Cardiac fibroblast (primary cell): ENCODE measurements around the gene BTBD17.
A peak's percentile ranks its signal among the peaks of the same experiment; 100 is the strongest.

Experiments used
- DNase-seq, 2 donors: peaks; one replicate each; pipeline versions ENCODE4 v3.0.0 to v3.0.0-alpha.2; 2010; ENCODE audit warnings: low read depth in 2 of 2
- H3K4me3 ChIP-seq, 2 donors: replicated peaks in 1 of 2; 1 replicate in 1 of 2; 2 replicates in 1 of 2; pipeline ENCODE4 v1.5.1; 2011; ENCODE audit warnings: low read depth in 2 of 2, low read length in 2 of 2, mild to moderate bottlenecking in 2 of 2, moderate library complexity in 1 of 2
- TF ChIP-seq, protein P1 (sequence below): IDR thresholded peaks from one replicate; pipeline ENCODE4 v1.5.1; 2011; ENCODE audit warnings: low read depth, mild to moderate bottlenecking, low read length, inconsistent platforms

BTBD17 gene

GRCh38 chr17:74379495-74380085 is 17.9 kb upstream of the BTBD17 start:
- TF ChIP-seq, protein P1, sequence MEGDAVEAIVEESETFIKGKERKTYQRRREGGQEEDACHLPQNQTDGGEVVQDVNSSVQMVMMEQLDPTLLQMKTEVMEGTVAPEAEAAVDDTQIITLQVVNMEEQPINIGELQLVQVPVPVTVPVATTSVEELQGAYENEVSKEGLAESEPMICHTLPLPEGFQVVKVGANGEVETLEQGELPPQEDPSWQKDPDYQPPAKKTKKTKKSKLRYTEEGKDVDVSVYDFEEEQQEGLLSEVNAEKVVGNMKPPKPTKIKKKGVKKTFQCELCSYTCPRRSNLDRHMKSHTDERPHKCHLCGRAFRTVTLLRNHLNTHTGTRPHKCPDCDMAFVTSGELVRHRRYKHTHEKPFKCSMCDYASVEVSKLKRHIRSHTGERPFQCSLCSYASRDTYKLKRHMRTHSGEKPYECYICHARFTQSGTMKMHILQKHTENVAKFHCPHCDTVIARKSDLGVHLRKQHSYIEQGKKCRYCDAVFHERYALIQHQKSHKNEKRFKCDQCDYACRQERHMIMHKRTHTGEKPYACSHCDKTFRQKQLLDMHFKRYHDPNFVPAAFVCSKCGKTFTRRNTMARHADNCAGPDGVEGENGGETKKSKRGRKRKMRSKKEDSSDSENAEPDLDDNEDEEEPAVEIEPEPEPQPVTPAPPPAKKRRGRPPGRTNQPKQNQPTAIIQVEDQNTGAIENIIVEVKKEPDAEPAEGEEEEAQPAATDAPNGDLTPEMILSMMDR = peak; percentile 88
- DNase-seq = peak; percentile 71 to 87
- no peak overlapping the region for H3K4me3 ChIP-seq

- DNase-seq = no peak
- no peak overlapping the region for H3K4me3 ChIP-seq
- TF ChIP-seq, protein P1 = no peak
These were observed 13.2 kb upstream of the BTBD17 start for GRCh38 chr17:74374858-74375257.

DNA sequence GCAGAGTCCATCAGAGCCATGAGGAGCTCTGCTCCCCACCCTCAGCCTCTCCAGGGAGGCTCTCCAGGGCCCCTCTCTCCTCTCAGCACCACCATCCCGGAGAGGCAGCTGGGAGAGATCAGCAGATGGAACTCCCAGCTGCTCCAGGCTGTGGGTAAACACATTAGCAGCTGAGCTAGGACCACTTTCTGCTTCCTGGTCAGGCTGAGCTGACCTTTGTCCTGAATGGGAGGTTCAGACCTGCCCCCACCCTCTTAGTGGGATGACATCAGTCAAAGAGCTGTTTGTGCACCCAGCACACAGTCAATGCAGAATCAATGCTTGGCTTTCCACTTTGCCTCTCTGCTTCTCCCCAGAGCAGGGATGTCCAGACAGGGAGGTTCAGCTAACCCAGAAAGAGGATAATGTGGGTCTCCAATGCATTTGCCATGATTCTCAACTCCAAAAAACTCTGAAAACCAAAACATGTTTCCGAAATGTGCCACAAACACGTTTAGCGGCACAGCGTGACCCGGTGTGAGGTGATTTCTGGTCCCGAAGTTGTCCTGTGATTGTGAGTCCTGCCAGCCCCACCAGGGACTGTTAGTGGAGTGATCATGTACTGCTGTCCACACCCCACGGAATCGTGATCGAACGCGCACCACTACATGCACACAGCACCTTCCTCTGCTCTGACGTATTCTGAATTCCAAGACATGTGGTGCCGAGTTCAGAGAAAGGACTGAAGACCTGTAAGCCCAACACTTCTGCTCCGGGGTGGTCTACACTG is 12.4 kb upstream of the BTBD17 start:
- no peak for DNase-seq
- H3K4me3 ChIP-seq = no peak overlapping the region
- TF ChIP-seq, protein P1 = no peak

DNA sequence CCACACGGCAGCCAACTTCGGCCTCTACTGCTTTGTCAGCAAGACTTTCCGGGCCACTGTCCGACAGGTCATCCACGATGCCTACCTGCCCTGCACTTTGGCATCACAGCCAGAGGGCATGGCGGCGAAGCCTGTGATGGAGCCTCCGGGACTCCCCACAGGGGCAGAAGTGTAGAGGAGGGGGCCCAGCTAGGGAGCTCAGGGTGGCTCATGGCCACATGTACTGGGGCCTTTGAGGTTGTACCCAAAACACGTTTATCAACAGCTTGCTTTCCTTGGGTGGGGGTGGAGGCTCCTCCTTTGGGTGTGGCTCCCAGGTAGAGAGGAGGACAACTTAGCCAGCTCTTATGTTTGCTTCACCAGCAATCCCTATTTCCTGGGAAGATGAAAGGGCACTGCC is 10.8 kb upstream of the BTBD17 start:
- no peak for DNase-seq
- TF ChIP-seq, protein P1 = no peak
- H3K4me3 ChIP-seq = no peak overlapping the region

DNA sequence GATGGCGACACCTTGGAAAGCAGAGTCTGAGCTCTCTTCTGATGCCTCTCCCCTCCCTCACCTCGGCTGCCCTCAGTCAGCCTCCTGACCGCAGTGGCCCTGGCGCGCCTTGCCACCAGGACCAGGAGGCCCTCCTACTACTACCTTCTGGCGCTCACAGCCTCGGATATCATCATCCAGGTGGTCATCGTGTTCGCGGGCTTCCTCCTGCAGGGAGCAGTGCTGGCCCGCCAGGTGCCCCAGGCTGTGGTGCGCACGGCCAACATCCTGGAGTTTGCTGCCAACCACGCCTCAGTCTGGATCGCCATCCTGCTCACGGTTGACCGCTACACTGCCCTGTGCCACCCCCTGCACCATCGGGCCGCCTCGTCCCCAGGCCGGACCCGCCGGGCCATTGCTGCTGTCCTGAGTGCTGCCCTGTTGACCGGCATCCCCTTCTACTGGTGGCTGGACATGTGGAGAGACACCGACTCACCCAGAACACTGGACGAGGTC is 10.0 kb upstream of the BTBD17 start:
- H3K4me3 ChIP-seq = no peak overlapping the region
- TF ChIP-seq, protein P1 = no peak
- DNase-seq = no peak

DNA sequence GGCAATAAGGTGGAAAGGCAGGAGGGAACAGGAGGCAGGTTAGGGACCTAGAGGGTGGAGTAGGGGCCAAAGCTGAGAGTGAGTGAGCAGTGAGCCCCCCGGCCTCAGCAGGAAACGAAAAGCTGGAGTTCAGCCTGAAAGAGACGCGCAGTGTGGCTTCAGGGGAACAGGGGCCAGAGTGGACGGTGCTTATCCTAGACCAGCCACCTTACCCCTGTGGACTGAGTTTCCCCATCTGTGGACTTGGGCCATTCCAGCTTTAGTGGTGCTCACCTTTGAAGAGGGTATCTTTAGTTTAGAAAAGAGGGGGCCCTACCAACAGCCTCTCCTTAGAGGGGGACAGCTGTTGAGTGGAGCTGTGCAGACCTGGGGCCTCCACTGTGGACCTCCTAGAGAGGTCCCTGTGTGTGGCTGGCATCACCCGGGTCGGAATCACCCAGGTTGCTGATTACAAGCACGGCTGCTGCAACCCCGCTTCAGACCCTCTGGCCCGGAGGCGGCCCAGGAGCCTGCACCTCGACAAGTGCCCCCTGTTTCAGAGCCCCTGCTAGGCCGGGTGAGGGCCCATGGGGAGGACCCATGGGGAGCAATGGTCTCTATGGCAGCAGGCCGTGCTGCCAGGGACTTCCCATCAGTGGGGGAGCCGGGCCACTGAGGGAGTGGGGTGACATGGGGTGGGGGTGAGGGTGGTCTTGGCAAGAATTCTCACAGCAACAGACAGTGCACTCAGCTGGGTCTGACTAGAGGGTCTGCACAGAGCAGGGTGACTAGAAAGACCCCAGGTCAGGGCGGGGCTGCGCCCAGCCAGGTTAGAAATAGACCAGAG is 8.2 kb upstream of the BTBD17 start:
- TF ChIP-seq, protein P1 = no peak
- DNase-seq = no peak
- H3K4me3 ChIP-seq = no peak overlapping the region
